Dermis microvascular lymphatic vessel endothelial cell (primary cell): ENCODE measurements around the gene APBB2. TPM values are rescaled to one million over a fixed set of nuclear protein-coding genes. Genes with fewer than 3 reads are reported as not detected.
"Not testable (repeated sequence)": the region's sequence is repeated elsewhere in the genome, so short reads cannot be mapped to it uniquely, and the experiment has no call there.

ENCODE experiments used
- DNase-seq, 2 donors: peaks; one replicate each; pipeline versions ENCODE4 v3.0.0 to v3.0.0-alpha.2; 2010; ENCODE audit warnings: low read depth in 2 of 2
- total RNA-seq: library from RNA; depleted of rRNA; stranded (reverse); fragments of >200 nt; gene quantifications from 2 replicates; pipeline ENCODE4 v1.2.1, GENCODE V29; 2014

APBB2 gene
- total RNA-seq, 1 donor from 2014 or later, result 30.9 TPM

GRCh38 chr4:40948014-40948413, 266.3 kb downstream of the APBB2 start:
- no peak for DNase-seq

- DNase-seq, result no peak
These were observed 267.7 kb downstream of the APBB2 start for GRCh38 chr4:40946652-40947051.

- no peak for DNase-seq
These were observed 273.6 kb downstream of the APBB2 start for GRCh38 chr4:40940756-40941155.

GRCh38 chr4:40940317-40940741, 274.0 kb downstream of the APBB2 start:
- DNase-seq, result no peak

GRCh38 chr4:40939856-40940255, 274.5 kb downstream of the APBB2 start:
- DNase-seq, result no peak

GRCh38 chr4:40938337-40938736, 276.0 kb downstream of the APBB2 start:
- peak in 1 of 2 donors; percentile 26 for DNase-seq

- DNase-seq, result peak; percentile 32 to 86
These were observed 277.1 kb downstream of the APBB2 start for GRCh38 chr4:40937140-40937725.

GRCh38 chr4:40934676-40935075, 279.7 kb downstream of the APBB2 start:
- DNase-seq, result no peak

GRCh38 chr4:40933272-40934053, 280.9 kb downstream of the APBB2 start:
- DNase-seq, result peak in 1 of 2 donors; percentile 76

- no peak for DNase-seq
These were observed 282.5 kb downstream of the APBB2 start for GRCh38 chr4:40931841-40932240.

GRCh38 chr4:40931238-40931637, 283.1 kb downstream of the APBB2 start:
- no peak for DNase-seq

GRCh38 chr4:40927074-40927473, 287.3 kb downstream of the APBB2 start:
- DNase-seq, result no peak

GRCh38 chr4:40924793-40925117, 289.6 kb downstream of the APBB2 start:
- no peak for DNase-seq

GRCh38 chr4:40924096-40924792, 290.1 kb downstream of the APBB2 start:
- DNase-seq, result peak; percentile 32 to 69

GRCh38 chr4:40923316-40924095, 290.8 kb downstream of the APBB2 start:
- peak; percentile 87 to 91 for DNase-seq

GRCh38 chr4:40919976-40920375, 294.4 kb downstream of the APBB2 start:
- not testable (repeated sequence) for DNase-seq

- peak; percentile 50 for DNase-seq
These were observed 296.0 kb downstream of the APBB2 start for GRCh38 chr4:40918330-40918729.

- peak in 1 of 2 donors; percentile 36 for DNase-seq
These were observed 297.5 kb downstream of the APBB2 start for GRCh38 chr4:40916880-40917279.

GRCh38 chr4:40916218-40916555, 298.2 kb downstream of the APBB2 start:
- DNase-seq, result no peak

GRCh38 chr4:40915318-40916217, 298.8 kb downstream of the APBB2 start:
- DNase-seq, result no peak
